ENCODE results near the gene OTUD3. TPM values are rescaled to one million over a fixed set of nuclear protein-coding genes. Genes with fewer than 3 reads are reported as not detected.

Gene OTUD3
- total and polyA plus RNA-seq, 11 donors: 1.8 to 6.3 (median 4.0) TPM

DNA sequence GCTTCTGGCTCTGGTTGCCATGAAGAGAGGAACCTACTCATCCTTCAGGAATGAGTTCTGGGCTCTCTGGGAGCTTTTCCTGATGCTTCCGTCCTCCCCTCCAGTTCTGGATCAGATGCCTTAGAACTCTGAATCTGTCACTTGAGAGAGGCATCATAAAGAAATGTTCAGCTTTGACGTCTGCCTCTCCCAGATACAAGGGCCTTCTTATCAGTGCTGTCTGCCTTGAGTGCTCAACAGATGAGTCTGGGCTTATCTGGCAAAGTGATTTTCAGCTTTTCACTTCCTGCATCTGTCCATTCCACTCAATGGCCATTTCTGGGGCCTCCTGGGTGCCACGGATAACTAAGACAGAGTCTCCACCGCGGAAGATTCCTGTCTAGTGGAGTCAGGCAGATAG, 12.3 kb upstream of the OTUD3 start:
- no peak for ATAC-seq
- H3K4me3 ChIP-seq: no peak overlapping the region
- 29 to 32% (median 30%) methylated on average over 5 of the region's 5 CpGs for whole genome bisulfite sequencing, 4 donors
- H3K36me3 ChIP-seq: no peaks in the 10 kb centered on the region
- TF ChIP-seq, protein P1, sequence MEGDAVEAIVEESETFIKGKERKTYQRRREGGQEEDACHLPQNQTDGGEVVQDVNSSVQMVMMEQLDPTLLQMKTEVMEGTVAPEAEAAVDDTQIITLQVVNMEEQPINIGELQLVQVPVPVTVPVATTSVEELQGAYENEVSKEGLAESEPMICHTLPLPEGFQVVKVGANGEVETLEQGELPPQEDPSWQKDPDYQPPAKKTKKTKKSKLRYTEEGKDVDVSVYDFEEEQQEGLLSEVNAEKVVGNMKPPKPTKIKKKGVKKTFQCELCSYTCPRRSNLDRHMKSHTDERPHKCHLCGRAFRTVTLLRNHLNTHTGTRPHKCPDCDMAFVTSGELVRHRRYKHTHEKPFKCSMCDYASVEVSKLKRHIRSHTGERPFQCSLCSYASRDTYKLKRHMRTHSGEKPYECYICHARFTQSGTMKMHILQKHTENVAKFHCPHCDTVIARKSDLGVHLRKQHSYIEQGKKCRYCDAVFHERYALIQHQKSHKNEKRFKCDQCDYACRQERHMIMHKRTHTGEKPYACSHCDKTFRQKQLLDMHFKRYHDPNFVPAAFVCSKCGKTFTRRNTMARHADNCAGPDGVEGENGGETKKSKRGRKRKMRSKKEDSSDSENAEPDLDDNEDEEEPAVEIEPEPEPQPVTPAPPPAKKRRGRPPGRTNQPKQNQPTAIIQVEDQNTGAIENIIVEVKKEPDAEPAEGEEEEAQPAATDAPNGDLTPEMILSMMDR (IDR thresholded peaks at IDR 0.05): no peak
- no peak for TF ChIP-seq POLR2A (IDR thresholded peaks at IDR 0.05)
- intact Hi-C loops (cut with DNase I): no loop called here
- no peak overlapping the region for H3K27ac ChIP-seq
- no peak for DNase-seq
- H3K9me3 ChIP-seq: peaks cover 0 to 10% (median 0%) of the 10 kb centered on the region in 12 donors
- H3K4me1 ChIP-seq: no peaks in the 10 kb centered on the region
- peaks cover 0 to 47% (median 9%) of the 10 kb centered on the region in 9 donors for H3K27me3 ChIP-seq

DNA sequence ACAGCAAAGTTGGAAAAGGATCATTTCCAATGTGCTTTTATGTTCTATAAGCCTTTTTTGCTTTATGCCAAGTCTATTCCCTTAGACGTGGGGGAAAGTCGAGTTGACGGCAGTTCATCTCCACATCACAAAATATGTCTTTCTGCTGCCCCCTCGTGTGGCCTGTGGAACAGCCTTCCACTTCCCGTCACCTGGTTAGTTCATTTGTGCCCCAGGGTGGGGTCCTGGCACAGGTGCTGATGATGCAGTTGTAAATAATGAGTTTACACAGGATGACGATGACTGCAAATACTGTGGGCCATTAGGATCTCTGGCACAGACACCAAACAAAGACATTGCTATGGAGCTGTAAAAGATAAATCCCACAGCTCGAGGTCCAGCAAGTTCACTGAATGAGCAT, 10.0 kb upstream of the OTUD3 start:
- no peak for DNase-seq
- H3K27me3 ChIP-seq: peaks cover 0 to 54% (median 9%) of the 10 kb centered on the region in 9 donors

GRCh38 chr1:19877181-19877750, 4.9 kb upstream of the OTUD3 start:
- TF ChIP-seq POLR2A (IDR thresholded peaks at IDR 0.05): no peak
- TF ChIP-seq, protein P1 (IDR thresholded peaks at IDR 0.05): no peak
- Histone ChIP-seq H3K4me3 (no peak overlapping the region), H3K27ac (no peak overlapping the region), H3K4me1 (peaks cover 0 to 4% (median under 1%) of the 10 kb centered on the region in 12 donors), H3K9me3 (no peaks in the 10 kb centered on the region), H3K27me3 (peaks cover 0 to 32% (median 3%) of the 10 kb centered on the region in 9 donors), H3K36me3 (no peaks in the 10 kb centered on the region)
- 74 to 80% (median 78%) methylated on average over 16 of the region's 16 CpGs for WGBS, 4 donors
- intact Hi-C loops (cut with DNase I): no loop called here
- ATAC-seq (no peak), DNase-seq (no peak)

More for the DNA sequence above, 10.0 kb upstream of the OTUD3 start:
- WGBS, 4 donors: 52 to 73% (median 60%) methylated on average over 7 of the region's 7 CpGs
- no peak for ATAC-seq
- TF ChIP-seq POLR2A (IDR thresholded peaks at IDR 0.05): no peak
- TF ChIP-seq, protein P1 (IDR thresholded peaks at IDR 0.05): no peak
- no peaks in the 10 kb centered on the region for H3K9me3 ChIP-seq
- H3K4me1 ChIP-seq: no peaks in the 10 kb centered on the region
- H3K4me3 ChIP-seq: no peak overlapping the region
- no peak overlapping the region for H3K27ac ChIP-seq
- no peaks in the 10 kb centered on the region for H3K36me3 ChIP-seq
- intact Hi-C loops (cut with DNase I): no loop called here

DNA sequence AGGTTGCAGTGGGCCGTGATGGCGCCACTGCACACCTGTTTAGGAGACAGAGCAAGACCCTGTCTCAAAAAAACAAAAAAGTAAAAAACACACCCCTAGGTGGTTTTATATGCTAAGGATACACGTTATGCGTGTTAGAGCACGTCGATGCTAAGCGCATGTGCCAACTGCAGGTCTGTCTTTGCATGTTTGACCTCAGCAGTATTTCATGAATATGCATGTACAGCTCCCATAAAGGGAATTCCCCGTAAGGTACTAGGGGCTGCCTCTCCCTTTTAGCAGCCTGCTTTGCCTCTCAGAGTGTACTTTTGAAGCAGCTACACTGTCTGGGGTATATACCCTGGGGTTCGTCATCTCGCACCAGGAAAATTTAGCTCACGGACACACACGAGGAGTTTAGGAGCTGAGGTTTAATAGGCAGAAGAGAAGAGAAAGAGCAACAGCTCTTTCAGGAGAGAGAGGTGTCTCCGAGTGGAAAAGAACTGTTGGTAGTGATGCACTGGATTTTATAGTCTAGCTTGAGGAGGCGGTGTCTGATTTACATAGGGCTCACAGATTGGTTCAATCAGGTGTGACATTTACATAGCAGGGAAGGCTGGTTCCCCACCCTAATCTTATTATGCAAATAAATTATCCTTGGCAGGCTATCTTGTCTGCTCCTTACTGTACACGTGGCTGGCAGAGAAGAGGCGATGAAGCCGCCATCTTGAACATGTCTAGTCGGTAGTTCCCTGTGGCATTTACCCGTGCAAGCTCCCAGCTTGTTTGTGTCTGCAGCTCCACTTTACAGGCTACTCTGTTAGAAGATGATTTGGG, 4.2 kb upstream of the OTUD3 start:
- TF ChIP-seq, protein P1 (IDR thresholded peaks at IDR 0.05): no peak
- TF ChIP-seq POLR2A (IDR thresholded peaks at IDR 0.05): no peak
- Histone ChIP-seq H3K4me3 (no peak overlapping the region), H3K9me3 (no peaks in the 10 kb centered on the region), H3K27me3 (peaks cover 0 to 31% (median 3%) of the 10 kb centered on the region in 9 donors), H3K36me3 (no peaks in the 10 kb centered on the region), H3K27ac (no peak overlapping the region), H3K4me1 (peaks cover 0 to 9% (median 4%) of the 10 kb centered on the region in 12 donors)
- WGBS, 4 donors: 71 to 73% (median 72%) methylated on average over 19 of the region's 19 CpGs
- DNase-seq (no peak), ATAC-seq (no peak)
- intact Hi-C loops (cut with DNase I): no loop called here
